ENCODE data around the gene TINCR. TPM values are rescaled to one million over a fixed set of nuclear protein-coding genes. Genes with fewer than 3 reads are reported as not detected.

Gene TINCR
- total RNA-seq, 1 experiment from 2014 or later = 0.17 TPM

DNA sequence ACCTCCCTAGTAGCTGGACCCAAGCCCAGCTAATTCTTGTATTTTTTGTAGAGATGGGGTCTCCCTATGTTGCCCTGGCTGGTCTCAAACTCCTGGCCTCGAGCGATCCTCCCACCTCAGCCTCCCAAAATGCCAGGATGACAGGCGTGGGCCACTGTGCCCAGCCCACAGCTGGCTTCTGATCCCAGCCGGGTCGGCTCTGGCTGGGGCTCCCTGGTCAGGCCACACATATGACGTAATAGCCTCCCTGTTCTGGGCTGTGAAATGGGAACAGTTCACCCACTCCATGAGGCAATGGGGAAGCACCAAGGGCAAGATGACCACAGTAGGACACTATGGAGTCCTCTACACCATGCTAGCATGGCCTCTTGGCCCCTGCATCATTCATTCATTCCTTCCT is 41.1 kb downstream of the TINCR start:
- no peak overlapping the region for H4K91ac ChIP-seq (ENCODE audit: insufficient read length, low read depth, low read length)
- no peaks in the 10 kb centered on the region for H4K20me1 ChIP-seq (ENCODE audit: control insufficient read depth, insufficient read depth, insufficient read length)
- H3K18ac ChIP-seq (ENCODE audit: insufficient read length, low read depth, low read length) = no peak overlapping the region
- H3K79me2 ChIP-seq (ENCODE audit: insufficient read depth, low read length) = no peaks in the 10 kb centered on the region
- no peaks in the 10 kb centered on the region for H3K23me2 ChIP-seq (ENCODE audit: insufficient read length, low read depth, low read length, poor library complexity, severe bottlenecking)
- H4K8ac ChIP-seq (replicated peaks; ENCODE audit: insufficient read length, low read depth, low read length) = no peak overlapping the region
- H3K4me1 ChIP-seq (ENCODE audit: insufficient read depth, low read length) = no peaks in the 10 kb centered on the region
- H3K4ac ChIP-seq (ENCODE audit: low read depth, low read length) = no peak overlapping the region
- H2BK5ac ChIP-seq (ENCODE audit: insufficient read length, low read length) = no peak overlapping the region
- Mint-ChIP-seq H3K36me3 (ENCODE audit: insufficient read depth in 1 of 3, low read depth in 3 of 3) (no peaks in the 10 kb centered on the region; a peak in 1 of 7 replicates), H3K27me3 (ENCODE audit: low read depth) (peaks cover 63% of the 10 kb centered on the region), H3K9me3 (peaks cover 3% of the 10 kb centered on the region in 2 experiments; a peak in 3 of 5 replicates), H3K4me1 (peaks cover 7 to 44% of the 10 kb centered on the region in 2 experiments), H3K4me3 (no peak overlapping the region), H3K27ac (no peak overlapping the region)
- H3K9me3 ChIP-seq (ENCODE audit: control insufficient read depth, low read depth, low read length) = no peaks in the 10 kb centered on the region
- H3K23ac ChIP-seq (ENCODE audit: insufficient read length, low read depth, low read length) = no peak overlapping the region
- no peak overlapping the region for H3K56ac ChIP-seq (ENCODE audit: insufficient read length, low read depth, low read length)
- H2BK20ac ChIP-seq (ENCODE audit: low read depth, low read length, poor library complexity, severe bottlenecking) = no peak overlapping the region
- no peak overlapping the region for H2BK15ac ChIP-seq (ENCODE audit: low read depth, low read length)
- no peak overlapping the region for H3K9ac ChIP-seq (ENCODE audit: extremely low read depth, insufficient read length, low read length)
- no peak overlapping the region for H2BK120ac ChIP-seq (ENCODE audit: low read depth, low read length, poor library complexity, severe bottlenecking)
- TF ChIP-seq, protein P1, sequence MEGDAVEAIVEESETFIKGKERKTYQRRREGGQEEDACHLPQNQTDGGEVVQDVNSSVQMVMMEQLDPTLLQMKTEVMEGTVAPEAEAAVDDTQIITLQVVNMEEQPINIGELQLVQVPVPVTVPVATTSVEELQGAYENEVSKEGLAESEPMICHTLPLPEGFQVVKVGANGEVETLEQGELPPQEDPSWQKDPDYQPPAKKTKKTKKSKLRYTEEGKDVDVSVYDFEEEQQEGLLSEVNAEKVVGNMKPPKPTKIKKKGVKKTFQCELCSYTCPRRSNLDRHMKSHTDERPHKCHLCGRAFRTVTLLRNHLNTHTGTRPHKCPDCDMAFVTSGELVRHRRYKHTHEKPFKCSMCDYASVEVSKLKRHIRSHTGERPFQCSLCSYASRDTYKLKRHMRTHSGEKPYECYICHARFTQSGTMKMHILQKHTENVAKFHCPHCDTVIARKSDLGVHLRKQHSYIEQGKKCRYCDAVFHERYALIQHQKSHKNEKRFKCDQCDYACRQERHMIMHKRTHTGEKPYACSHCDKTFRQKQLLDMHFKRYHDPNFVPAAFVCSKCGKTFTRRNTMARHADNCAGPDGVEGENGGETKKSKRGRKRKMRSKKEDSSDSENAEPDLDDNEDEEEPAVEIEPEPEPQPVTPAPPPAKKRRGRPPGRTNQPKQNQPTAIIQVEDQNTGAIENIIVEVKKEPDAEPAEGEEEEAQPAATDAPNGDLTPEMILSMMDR (conservative IDR thresholded peaks at IDR 0.05) = no peak
- H2AFZ ChIP-seq (ENCODE audit: low read length) = no peak overlapping the region
- no peak for DNase-seq
- no peaks in the 10 kb centered on the region for H3K79me1 ChIP-seq (ENCODE audit: insufficient read depth, low read depth, low read length, poor library complexity, severe bottlenecking)
- no peak overlapping the region for H4K5ac ChIP-seq (ENCODE audit: insufficient read length, low read depth, low read length)
- H3K4me2 ChIP-seq (ENCODE audit: insufficient read depth, insufficient read length, low read length) = no peak overlapping the region
- whole genome bisulfite sequencing (ENCODE audit: extremely low coverage, insufficient read length, low lambda C conversion rate) = no CpG with 5 or more reads among the region's 6 CpGs
- no peak overlapping the region; the same call in 1 of the 2 replicates for H3K14ac ChIP-seq (ENCODE audit: insufficient read depth, low read length)
- H3K27me3 ChIP-seq (ENCODE audit: insufficient read depth, low read length) = no peaks in the 10 kb centered on the region
- no peak overlapping the region for H3T11ph ChIP-seq (ENCODE audit: low read length)
- no peak overlapping the region for H3K27ac ChIP-seq (ENCODE audit: insufficient read length, low read depth, low read length)
- no peak overlapping the region for H2AK5ac ChIP-seq (ENCODE audit: insufficient read length, low read length)
- no peak overlapping the region for H2BK12ac ChIP-seq (ENCODE audit: insufficient read length, low read depth, low read length)
